LHCN-M2 (cell line): Measurements from ENCODE around the gene LDLRAD3. TPM values are rescaled to one million over a fixed set of nuclear protein-coding genes. Genes with fewer than 3 reads are reported as not detected.

Experiments used
- DNase-seq: peaks from one replicate; pipeline ENCODE4 v3.0.0-alpha.2; 2012; ENCODE audit warnings: low read depth
- total RNA-seq: library from RNA; depleted of rRNA; stranded (reverse); fragments of >200 nt; gene quantifications from 2 replicates; pipeline ENCODE4 v1.2.3, GENCODE V29; 2014

Gene LDLRAD3
- total RNA-seq, 1 experiment from 2014 or later: 44.3 TPM

- DNase-seq: no peak
Observed at GRCh38 chr11:35927682-35928081, 16.2 kb upstream of the LDLRAD3 start.

- no peak for DNase-seq
Observed at GRCh38 chr11:35928688-35929395, 15.0 kb upstream of the LDLRAD3 start.

- no peak for DNase-seq
Observed at GRCh38 chr11:35930466-35930865, 13.4 kb upstream of the LDLRAD3 start.

GRCh38 chr11:35932121-35932520, 11.7 kb upstream of the LDLRAD3 start:
- DNase-seq: no peak

GRCh38 chr11:35932681-35933319, 11.1 kb upstream of the LDLRAD3 start:
- peak; percentile 52 for DNase-seq

GRCh38 chr11:35933320-35933871, 10.5 kb upstream of the LDLRAD3 start:
- no peak for DNase-seq

GRCh38 chr11:35934271-35934670, 9.6 kb upstream of the LDLRAD3 start:
- no peak for DNase-seq

GRCh38 chr11:35934981-35935380, 8.9 kb upstream of the LDLRAD3 start:
- no peak for DNase-seq

GRCh38 chr11:35935390-35935789, 8.5 kb upstream of the LDLRAD3 start:
- no peak for DNase-seq

GRCh38 chr11:35937111-35937510, 6.8 kb upstream of the LDLRAD3 start:
- DNase-seq: no peak

- no peak for DNase-seq
Observed at GRCh38 chr11:35937700-35938099, 6.2 kb upstream of the LDLRAD3 start.

- no peak for DNase-seq
Observed at GRCh38 chr11:35938231-35938630, 5.6 kb upstream of the LDLRAD3 start.

GRCh38 chr11:35943309-35943708, 553 bp upstream of the LDLRAD3 start:
- no peak for DNase-seq

GRCh38 chr11:35944503-35945136, 758 bp downstream of the LDLRAD3 start:
- peak; percentile 75 for DNase-seq

GRCh38 chr11:35945137-35945518, 1.3 kb downstream of the LDLRAD3 start:
- no peak for DNase-seq

- DNase-seq: no peak
Observed at GRCh38 chr11:35946766-35947165, 2.9 kb downstream of the LDLRAD3 start.

- DNase-seq: no peak
Observed at GRCh38 chr11:35947437-35947836, 3.6 kb downstream of the LDLRAD3 start.

GRCh38 chr11:35949242-35949641, 5.4 kb downstream of the LDLRAD3 start:
- no peak for DNase-seq

GRCh38 chr11:35950082-35950481, 6.2 kb downstream of the LDLRAD3 start:
- DNase-seq: no peak

GRCh38 chr11:35951680-35952079, 7.8 kb downstream of the LDLRAD3 start:
- peak; percentile 76 for DNase-seq

- DNase-seq: peak; percentile 27
Observed at GRCh38 chr11:35953081-35953760, 9.4 kb downstream of the LDLRAD3 start.

GRCh38 chr11:35954205-35954604, 10.3 kb downstream of the LDLRAD3 start:
- DNase-seq: no peak
